HepG2 (cell line): ENCODE measurements around the gene B3GNT5. TPM values are rescaled to one million over a fixed set of nuclear protein-coding genes. Genes with fewer than 3 reads are reported as not detected.

Experiments
- ATAC-seq: fragments of 200-7000 bp; cut with Tn5 transposase; 3 replicates; pipeline ENCODE4 v1.9.1; 2020; ENCODE audit warnings: mild to moderate bottlenecking, moderate library complexity
- BruUV-seq: library from RNA; stranded (reverse); fragments of 400-500 nt; replicated peaks from 2 replicates; lab custom pipeline; 2021; lab: Mats Ljungman, UMichigan
- CTCF ChIA-PET: fragments of 300-600 bp; formaldehyde crosslinking; extraction: SDS; loops from one replicate; lab custom pipeline; 2021; ENCODE audit warnings: low total read pairs, inconsistent platforms, low intra/inter-chr PET ratio; lab: Yijun Ruan, JAX
- POLR2A ChIA-PET: fragments of 350-600 bp; sonication (Branson Sonifier 250); formaldehyde crosslinking; loops from one replicate; lab custom pipeline; 2020; ENCODE audit warnings: antibody characterized with exemption, inconsistent platforms; lab: Yijun Ruan, JAX
- DNase-seq: peaks from one replicate; pipeline ENCODE4 v3.0.0-alpha.2; 2015; ENCODE audit warnings: low spot score
- FAIRE-seq: peaks from 3 replicates; lab custom pipeline; 2011; peaks lifted over from hg19 to GRCh38; lab: Jason Lieb, UNC
- H2AFZ ChIP-seq: one replicate; pipeline ENCODE4 v1.6.1; 2011; ENCODE audit warnings: low read length, inconsistent platforms
- H3K27ac ChIP-seq: fragments of 300-600 bp; 3 replicates; pipeline ENCODE4 v1.8.0; 2011; ENCODE audit warnings: mixed run types, mild to moderate bottlenecking, mixed read lengths, low read length, inconsistent platforms; ENCODE audit not compliant: insufficient read depth; ENCODE audit errors: extremely low read length
- H3K27me3 ChIP-seq, 2 experiments: fragments of 200-600 bp in 1 of 2; 2 replicates in 1 of 2; 3 replicates in 1 of 2; pipeline versions ENCODE4 v1.6.0 to v1.8.0; 2011; ENCODE audit warnings: low read length in 2 of 2, mild to moderate bottlenecking in 2 of 2, moderate library complexity in 2 of 2, inconsistent platforms in 1 of 2; ENCODE audit not compliant: insufficient read depth in 2 of 2, control insufficient read depth in 1 of 2
- H3K36me3 ChIP-seq, 2 experiments: fragments of 200-600 bp in 1 of 2; replicated peaks in 1 of 2; 2 replicates in 1 of 2; 3 replicates in 1 of 2; pipeline versions ENCODE4 v1.5.1 to v1.8.0; 2011; ENCODE audit warnings: low read length in 2 of 2, inconsistent platforms in 1 of 2; ENCODE audit not compliant: insufficient read depth in 2 of 2, control insufficient read depth in 1 of 2
- H3K4me1 ChIP-seq: 2 replicates; pipeline ENCODE4 v1.5.1; 2012; ENCODE audit warnings: low read length, inconsistent platforms; ENCODE audit not compliant: insufficient read depth
- H3K4me2 ChIP-seq: 2 replicates; pipeline ENCODE4 v1.6.0; 2011; ENCODE audit warnings: low read depth, low read length, inconsistent platforms
- H3K4me3 ChIP-seq, 3 experiments: fragments of 200-600 bp in 1 of 3; sonication (generic), shearing (Covaris generic) in 1 of 3; replicated peaks in 1 of 3; 2 replicates each; pipeline ENCODE4 v1.5.1; 2011 to 2016; ENCODE audit warnings: low read length in 3 of 3, inconsistent platforms in 2 of 3, low read depth in 2 of 3, mild to moderate bottlenecking in 2 of 3, control low read depth in 1 of 3, mixed read lengths in 1 of 3; ENCODE audit not compliant: insufficient read depth in 1 of 3
- H3K79me2 ChIP-seq: one replicate; pipeline ENCODE4 v1.6.1; 2011; ENCODE audit warnings: low read length, inconsistent platforms; ENCODE audit not compliant: insufficient read depth
- H3K9ac ChIP-seq: 2 replicates; pipeline ENCODE4 v1.6.0; 2011; ENCODE audit warnings: mild to moderate bottlenecking, low read depth, low read length, inconsistent platforms; ENCODE audit not compliant: insufficient read depth
- H3K9me3 ChIP-seq: 2 replicates; pipeline ENCODE4 v1.5.1; 2012; ENCODE audit warnings: mild to moderate bottlenecking, low read length
- H4K20me1 ChIP-seq: 2 replicates; pipeline ENCODE4 v1.6.0; 2011; ENCODE audit warnings: inconsistent platforms, mild to moderate bottlenecking, low read length, moderate library complexity; ENCODE audit not compliant: insufficient read depth
- ATF5 ChIP-seq: sonication (generic); formaldehyde crosslinking; IDR thresholded peaks from 2 replicates; pipeline ENCODE4 v1.4.0; 2020; ENCODE audit warnings: mild to moderate bottlenecking, low read depth, missing genetic modification reagents
- CHD2 ChIP-seq: IDR thresholded peaks from 2 replicates; pipeline ENCODE4 v1.6.1; 2011; ENCODE audit warnings: low read depth, low read length, improper control_type of control experiment
- DBP ChIP-seq: sonication (generic); formaldehyde crosslinking; IDR thresholded peaks from 2 replicates; pipeline ENCODE4 v1.4.0; 2020; ENCODE audit warnings: missing genetic modification reagents; ENCODE audit errors: not compliant biosample characterization
- JDP2 ChIP-seq: sonication (generic); formaldehyde crosslinking; IDR thresholded peaks from 2 replicates; pipeline ENCODE4 v1.8.1; 2022; ENCODE audit warnings: missing genetic modification reagents, borderline replicate concordance
- MED13 ChIP-seq: sonication (generic); formaldehyde crosslinking; IDR thresholded peaks from 2 replicates; pipeline ENCODE4 v1.5.0; 2020; ENCODE audit warnings: missing genetic modification reagents
- ZEB1 ChIP-seq: IDR thresholded peaks from 2 replicates; pipeline ENCODE4 v1.6.1; 2012; ENCODE audit warnings: mild to moderate bottlenecking, low read depth, inconsistent platforms; ENCODE audit not compliant: insufficient replicate concordance
- ZFP41 ChIP-seq: sonication (generic); formaldehyde crosslinking; IDR thresholded peaks from 2 replicates; pipeline ENCODE4 v1.4.0; 2020; ENCODE audit warnings: mild to moderate bottlenecking, missing genetic modification reagents, borderline replicate concordance
- ZNF251 ChIP-seq: sonication (generic); formaldehyde crosslinking; IDR thresholded peaks from 2 replicates; pipeline ENCODE4 v1.9.0; 2021; ENCODE audit warnings: mild to moderate bottlenecking, missing genetic modification reagents
- ZNF264 ChIP-seq: sonication (generic); formaldehyde crosslinking; IDR thresholded peaks from 2 replicates; pipeline ENCODE4 v1.4.0; 2020; ENCODE audit warnings: missing genetic modification reagents
- ZNF569 ChIP-seq: sonication (generic); formaldehyde crosslinking; IDR thresholded peaks from 2 replicates; pipeline ENCODE4 v1.5.0; 2020; ENCODE audit warnings: mild to moderate bottlenecking, missing genetic modification reagents, moderate library complexity, borderline replicate concordance
- ZNF646 ChIP-seq: sonication (generic); formaldehyde crosslinking; IDR thresholded peaks from 2 replicates; pipeline ENCODE4 v1.9.0; 2021; ENCODE audit warnings: mild to moderate bottlenecking, missing genetic modification reagents
- WGBS: methylation state at CpG from one replicate; pipeline ENCODE4 v1.1.6; 2017; ENCODE audit warnings: low lambda C conversion rate; 5-methylcytosine and 5-hydroxymethylcytosine counted together
- in situ Hi-C: cut with HindIII; loops from 2 replicates; pipeline ENCODE4 v1.10.0; 2017; ENCODE audit warnings: low pct_unique_long_range_greater_than_20kb; ENCODE audit not compliant: extremely low pct_ligation_motif_present
- intact Hi-C: fragments of 100-400 bp; cut with micrococcal nuclease; formaldehyde crosslinking; loops from one replicate; pipeline ENCODE4 v1.10.0; 2022; ENCODE audit not compliant: unreplicated experiment
- polyA plus RNA-seq, 8 experiments: library from polyadenylated mRNA; depleted of rRNA in 3 of 8; stranded (reverse) in 7 of 8; unstranded in 1 of 8; fragments of >200 nt; fragmentation: Illumina TruSeq in 4 of 8; extraction: Trizol in 4 of 8; gene quantifications; 2 replicates each; pipeline versions ENCODE4 v1.2.1 to v1.2.3, GENCODE V29; 2011 to 2016; ENCODE audit warnings: low read depth in 4 of 8, missing spikeins in 1 of 8, mixed read lengths in 1 of 8; ENCODE audit not compliant: insufficient read depth in 1 of 8
- total RNA-seq, 5 experiments: library from RNA; depleted of rRNA; stranded (reverse); fragments of >200 nt; fragmentation: Illumina TruSeq; extraction: Trizol; gene quantifications; 2 replicates each; pipeline ENCODE4 v1.2.3, GENCODE V29; 2016; ENCODE audit warnings: low read depth in 1 of 5

The B3GNT5 gene
- total and polyA plus RNA-seq, 2 of the 13 experiments (the other 11 are each of a cell fraction or from before 2014, with no cell fraction given) = not detected

- FAIRE-seq (no peak), ATAC-seq (no peak), DNase-seq (no peak)
- no peaks in the 10 kb centered on the region for H3K36me3 ChIP-seq
- H3K9ac ChIP-seq = no peak overlapping the region
- no peaks in the 10 kb centered on the region for H3K4me1 ChIP-seq
- H3K27ac ChIP-seq = no peak overlapping the region
- no peak overlapping the region for H2AFZ ChIP-seq
- intact Hi-C loops (no loop called here), in situ Hi-C loops (no loop called here)
- peaks cover 0 to 4% of the 10 kb centered on the region in 2 experiments; a peak in 1 of 5 replicates for H3K27me3 ChIP-seq
- no peaks in the 10 kb centered on the region for H3K79me2 ChIP-seq
- POLR2A ChIA-PET = no interaction called here
- TF ChIP-seq CHD2 = no peak
- no peak for TF ChIP-seq JDP2 (CRISPR knock-in tag)
- TF ChIP-seq ZEB1 = no peak
- no peak for TF ChIP-seq ZNF251
- TF ChIP-seq DBP = no peak
- no peak for TF ChIP-seq MED13 (CRISPR knock-in tag)
- TF ChIP-seq ZFP41 (CRISPR knock-in tag) = no peak
- no TSS peak for BruUV-seq
- no peak overlapping the region for H3K4me2 ChIP-seq
- CTCF ChIA-PET = no interaction called here
- no peaks in the 10 kb centered on the region for H4K20me1 ChIP-seq
- H3K4me3 ChIP-seq = no peak overlapping the region
- no peaks in the 10 kb centered on the region for H3K9me3 ChIP-seq
- 23% methylated on average over 5 of the region's 5 CpGs for WGBS
These were observed 24.2 kb downstream of the B3GNT5 start for GRCh38 chr3:183277260-183277659.

GRCh38 chr3:183278479-183279088 is 25.5 kb downstream of the B3GNT5 start:
- FAIRE-seq = no peak
- Histone ChIP-seq H3K9me3 (no peaks in the 10 kb centered on the region), H3K4me1 (no peaks in the 10 kb centered on the region), H3K79me2 (no peaks in the 10 kb centered on the region), H3K9ac (no peak overlapping the region), H3K36me3 (no peaks in the 10 kb centered on the region), H2AFZ (no peak overlapping the region), H3K4me2 (no peak overlapping the region), H3K27ac (no peak overlapping the region), H4K20me1 (no peaks in the 10 kb centered on the region), H3K27me3 (peaks cover 0 to 7% of the 10 kb centered on the region in 2 experiments; a peak in 2 of 5 replicates), H3K4me3 (no peak overlapping the region)
- ChIA-PET CTCF (no interaction called here), POLR2A (no interaction called here)
- in situ Hi-C loops (no loop called here), intact Hi-C loops (no loop called here)
- no peak for ATAC-seq
- BruUV-seq = no TSS peak
- 45% methylated on average over 4 of the region's 4 CpGs for WGBS
- DNase-seq = no peak
- no peak for TF ChIP-seq ZNF264 (CRISPR knock-in tag)
- TF ChIP-seq ZNF569 = no peak
- TF ChIP-seq ZNF646 (CRISPR knock-in tag) = no peak
- TF ChIP-seq ATF5 (CRISPR knock-in tag) = no peak
